GM21529 (cell line): ENCODE results near the gene SYT17.

Experiments used
- ATAC-seq: cut with Tn5 transposase; IDR thresholded peaks from one replicate; pipeline ENCODE4 v1.9.1; 2021; ENCODE audit not compliant: unreplicated experiment

Gene SYT17

GRCh38 chr16:19294156-19294649, 126.2 kb downstream of the SYT17 start:
- ATAC-seq: peak; percentile 93

GRCh38 chr16:19295393-19295792, 127.4 kb downstream of the SYT17 start:
- ATAC-seq: no peak

- ATAC-seq: no peak
Observed at GRCh38 chr16:19297454-19297853, 129.4 kb downstream of the SYT17 start.

- ATAC-seq: no peak
Observed at GRCh38 chr16:19299565-19299964, 131.5 kb downstream of the SYT17 start.

GRCh38 chr16:19301931-19302330, 133.9 kb downstream of the SYT17 start:
- no peak for ATAC-seq

GRCh38 chr16:19304750-19305149, 136.7 kb downstream of the SYT17 start:
- no peak for ATAC-seq

- no peak for ATAC-seq
Observed at GRCh38 chr16:19305443-19305842, 137.4 kb downstream of the SYT17 start.

GRCh38 chr16:19307587-19308241, 139.7 kb downstream of the SYT17 start:
- no peak for ATAC-seq

- no peak for ATAC-seq
Observed at GRCh38 chr16:19308392-19308791, 140.4 kb downstream of the SYT17 start.

GRCh38 chr16:19309178-19309577, 141.1 kb downstream of the SYT17 start:
- ATAC-seq: no peak

GRCh38 chr16:19314718-19315425, 146.8 kb downstream of the SYT17 start:
- ATAC-seq: no peak

GRCh38 chr16:19315889-19316433, 147.9 kb downstream of the SYT17 start:
- no peak for ATAC-seq

GRCh38 chr16:19316846-19317245, 148.8 kb downstream of the SYT17 start:
- no peak for ATAC-seq
